OCI-LY1 (cell line): ENCODE measurements around the gene MTM1.

ENCODE experiments used
- H2AFZ ChIP-seq: fragments of 200-600 bp; sonication (generic), shearing (Covaris generic); 2 replicates; pipeline ENCODE4 v1.6.0; 2014; ENCODE audit warnings: antibody characterized with exemption, mild to moderate bottlenecking, low read length
- H3F3A ChIP-seq: fragments of 200-600 bp; sonication (generic), shearing (Covaris generic); 2 replicates; pipeline ENCODE4 v1.6.0; 2014; ENCODE audit warnings: mild to moderate bottlenecking, antibody characterized with exemption, low read length, moderate library complexity; ENCODE audit not compliant: insufficient read depth
- H3K27ac ChIP-seq: fragments of 200-600 bp; sonication (generic); 2 replicates; pipeline ENCODE4 v1.5.1; 2014; ENCODE audit warnings: low read length, mixed run types, mild to moderate bottlenecking, low read depth; ENCODE audit not compliant: poor library complexity, severe bottlenecking
- H3K27me3 ChIP-seq: fragments of 200-600 bp; sonication (generic); 2 replicates; pipeline ENCODE4 v1.6.0; 2014; ENCODE audit warnings: antibody characterized with exemption, mild to moderate bottlenecking, low read length, moderate library complexity; ENCODE audit not compliant: insufficient read depth
- H3K36me3 ChIP-seq: fragments of 200-600 bp; sonication (generic); 2 replicates; pipeline ENCODE4 v1.6.1; 2014; ENCODE audit warnings: mild to moderate bottlenecking, antibody characterized with exemption, low read length, moderate library complexity, mixed read lengths; ENCODE audit not compliant: insufficient read depth
- H3K4me1 ChIP-seq: fragments of 200-600 bp; sonication (generic); 2 replicates; pipeline ENCODE4 v1.5.1; 2014; ENCODE audit warnings: mild to moderate bottlenecking, low read length, moderate library complexity; ENCODE audit not compliant: insufficient read depth, severe bottlenecking
- H3K4me2 ChIP-seq: fragments of 200-600 bp; sonication (generic), shearing (Covaris generic); 2 replicates; pipeline ENCODE4 v1.6.1; 2014; ENCODE audit warnings: low read length
- H3K4me3 ChIP-seq: fragments of 200-600 bp; sonication (generic); 2 replicates; pipeline ENCODE4 v1.5.1; 2014; ENCODE audit warnings: low read length, low read depth, mild to moderate bottlenecking, mixed read lengths; ENCODE audit not compliant: poor library complexity, severe bottlenecking
- H3K79me2 ChIP-seq: fragments of 200-600 bp; shearing (Covaris generic); 2 replicates; pipeline ENCODE4 v1.6.1; 2016; ENCODE audit warnings: mixed run types, low read length, mixed read lengths; ENCODE audit not compliant: insufficient read depth
- H3K9ac ChIP-seq: fragments of 200-600 bp; sonication (generic), shearing (Covaris generic); 2 replicates; pipeline ENCODE4 v1.6.1; 2014; ENCODE audit warnings: mild to moderate bottlenecking, low read length, mixed read lengths
- H3K9me2 ChIP-seq: fragments of 200-600 bp; sonication (generic), shearing (Covaris generic); 2 replicates; pipeline ENCODE4 v1.6.1; 2014; ENCODE audit warnings: low read depth, mild to moderate bottlenecking, low read length, mixed read lengths
- H3K9me3 ChIP-seq: fragments of 200-600 bp; shearing (Covaris generic); 2 replicates; pipeline ENCODE4 v1.6.1; 2014; ENCODE audit warnings: low read length, mixed read lengths
- H4K20me1 ChIP-seq: fragments of 200-600 bp; sonication (generic), shearing (Covaris generic); 2 replicates; pipeline ENCODE4 v1.6.0; 2016; ENCODE audit warnings: mild to moderate bottlenecking, low read length; ENCODE audit not compliant: insufficient read depth
- EZH2 ChIP-seq: fragments of 200-600 bp; sonication (generic), shearing (Covaris generic); IDR thresholded peaks from 2 replicates; pipeline ENCODE4 v1.8.0; 2017; ENCODE audit warnings: borderline replicate concordance, mixed run types, mild to moderate bottlenecking, antibody characterized with exemption, low read length, moderate library complexity, mixed read lengths
- TF ChIP-seq, protein P1 (sequence below): fragments of 200-600 bp; sonication (generic), shearing (Covaris generic); IDR thresholded peaks from 2 replicates; pipeline ENCODE4 v1.5.1; 2017; ENCODE audit warnings: mild to moderate bottlenecking, antibody characterized with exemption, low read length, moderate library complexity, mixed read lengths

The MTM1 gene

DNA sequence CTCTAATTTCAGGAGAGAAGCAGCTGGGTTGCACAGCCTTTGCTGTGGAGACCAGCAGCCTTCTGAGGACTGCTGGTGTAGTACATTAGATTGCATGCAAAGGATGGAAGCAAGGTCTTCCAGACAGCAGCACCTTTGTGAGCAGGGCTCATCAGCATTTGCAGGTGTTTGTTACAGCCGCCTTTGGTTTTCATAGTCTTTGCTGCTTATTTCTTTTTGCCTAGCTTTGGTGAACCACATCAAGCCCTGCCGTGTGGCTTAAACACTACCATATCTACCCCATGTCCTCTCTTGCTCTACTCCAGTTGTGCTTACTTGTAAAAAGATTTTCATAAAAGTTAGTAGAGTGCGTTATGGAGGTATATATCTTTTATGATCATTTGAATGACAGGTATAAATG lies 57.5 kb downstream of the MTM1 start:
- no peak overlapping the region for H3K4me2 ChIP-seq
- TF ChIP-seq, protein P1, sequence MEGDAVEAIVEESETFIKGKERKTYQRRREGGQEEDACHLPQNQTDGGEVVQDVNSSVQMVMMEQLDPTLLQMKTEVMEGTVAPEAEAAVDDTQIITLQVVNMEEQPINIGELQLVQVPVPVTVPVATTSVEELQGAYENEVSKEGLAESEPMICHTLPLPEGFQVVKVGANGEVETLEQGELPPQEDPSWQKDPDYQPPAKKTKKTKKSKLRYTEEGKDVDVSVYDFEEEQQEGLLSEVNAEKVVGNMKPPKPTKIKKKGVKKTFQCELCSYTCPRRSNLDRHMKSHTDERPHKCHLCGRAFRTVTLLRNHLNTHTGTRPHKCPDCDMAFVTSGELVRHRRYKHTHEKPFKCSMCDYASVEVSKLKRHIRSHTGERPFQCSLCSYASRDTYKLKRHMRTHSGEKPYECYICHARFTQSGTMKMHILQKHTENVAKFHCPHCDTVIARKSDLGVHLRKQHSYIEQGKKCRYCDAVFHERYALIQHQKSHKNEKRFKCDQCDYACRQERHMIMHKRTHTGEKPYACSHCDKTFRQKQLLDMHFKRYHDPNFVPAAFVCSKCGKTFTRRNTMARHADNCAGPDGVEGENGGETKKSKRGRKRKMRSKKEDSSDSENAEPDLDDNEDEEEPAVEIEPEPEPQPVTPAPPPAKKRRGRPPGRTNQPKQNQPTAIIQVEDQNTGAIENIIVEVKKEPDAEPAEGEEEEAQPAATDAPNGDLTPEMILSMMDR, result no peak
- TF ChIP-seq EZH2, result no peak
- H3K36me3 ChIP-seq, result no peaks in the 10 kb centered on the region
- no peak overlapping the region for H3K4me3 ChIP-seq
- no peak overlapping the region for H2AFZ ChIP-seq
- H3K9ac ChIP-seq, result no peak overlapping the region
- H3K27me3 ChIP-seq, result no peaks in the 10 kb centered on the region
- H3K79me2 ChIP-seq, result no peaks in the 10 kb centered on the region
- no peak overlapping the region for H3K27ac ChIP-seq
- H3K9me3 ChIP-seq, result no peaks in the 10 kb centered on the region
- H3K9me2 ChIP-seq, result no peaks in the 10 kb centered on the region
- no peaks in the 10 kb centered on the region for H3F3A ChIP-seq
- no peaks in the 10 kb centered on the region for H4K20me1 ChIP-seq
- no peaks in the 10 kb centered on the region for H3K4me1 ChIP-seq

DNA sequence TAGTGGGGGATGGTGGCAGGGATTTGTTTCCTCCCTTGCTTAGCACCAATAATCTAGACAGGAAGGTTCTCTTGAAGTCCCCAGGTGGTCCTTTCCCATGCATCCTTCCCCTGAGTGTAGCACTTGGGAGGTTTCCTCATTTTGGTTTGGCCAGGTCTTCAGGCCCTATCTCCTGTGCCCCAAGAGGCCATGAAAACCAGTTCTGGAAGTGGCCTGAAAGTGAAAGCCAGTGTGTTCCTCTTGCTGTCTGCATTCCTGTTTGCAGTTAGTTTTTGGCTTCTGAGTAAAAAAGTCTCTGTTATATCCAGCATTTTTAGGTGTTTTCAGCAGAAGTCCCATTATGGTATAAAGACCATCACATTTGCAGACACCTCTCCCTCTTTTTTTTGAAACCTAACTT lies 59.5 kb downstream of the MTM1 start:
- no peaks in the 10 kb centered on the region for H3K79me2 ChIP-seq
- no peaks in the 10 kb centered on the region for H3K9me2 ChIP-seq
- no peak overlapping the region for H3K4me3 ChIP-seq
- no peaks in the 10 kb centered on the region for H3F3A ChIP-seq
- no peaks in the 10 kb centered on the region for H3K36me3 ChIP-seq
- H3K4me1 ChIP-seq, result no peaks in the 10 kb centered on the region
- no peaks in the 10 kb centered on the region for H3K27me3 ChIP-seq
- no peak overlapping the region for H3K9ac ChIP-seq
- no peak overlapping the region for H2AFZ ChIP-seq
- H3K27ac ChIP-seq, result no peak overlapping the region
- H3K4me2 ChIP-seq, result no peak overlapping the region
- no peaks in the 10 kb centered on the region for H4K20me1 ChIP-seq
- TF ChIP-seq, protein P1, result no peak
- no peak for TF ChIP-seq EZH2
- H3K9me3 ChIP-seq, result no peaks in the 10 kb centered on the region

DNA sequence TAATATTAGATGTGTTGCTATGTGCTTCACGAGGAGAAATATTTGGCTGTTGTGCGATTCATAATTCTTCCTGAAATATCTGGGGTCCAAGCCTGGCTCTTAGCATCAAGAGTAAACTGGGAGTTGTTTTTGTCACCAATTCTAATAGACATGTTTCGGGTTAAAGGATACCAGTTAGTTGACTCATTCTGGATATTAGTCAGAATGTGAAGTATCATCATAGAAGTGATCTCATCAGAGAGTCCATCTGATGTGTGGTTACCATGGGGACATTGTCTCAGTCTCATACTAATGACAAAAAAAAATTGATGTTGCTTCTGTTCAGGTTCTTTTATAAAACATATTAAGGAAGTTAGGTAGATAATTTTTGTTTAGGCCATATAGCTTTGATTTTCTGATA lies 67.5 kb downstream of the MTM1 start:
- Histone ChIP-seq H3K27me3 (no peaks in the 10 kb centered on the region), H3K4me2 (no peak overlapping the region), H3K4me3 (no peak overlapping the region), H3K9me2 (no peaks in the 10 kb centered on the region), H3K4me1 (no peaks in the 10 kb centered on the region), H3K27ac (no peak overlapping the region), H3K9ac (no peak overlapping the region), H3K9me3 (no peaks in the 10 kb centered on the region), H4K20me1 (no peaks in the 10 kb centered on the region), H3F3A (no peaks in the 10 kb centered on the region), H3K79me2 (no peaks in the 10 kb centered on the region), H3K36me3 (no peaks in the 10 kb centered on the region), H2AFZ (no peak overlapping the region)
- TF ChIP-seq, protein P1, result no peak
- no peak for TF ChIP-seq EZH2
